Mesothelial cell of epicardium (in vitro differentiated cells): ENCODE data around the gene EPM2A. TPM values are rescaled to one million over a fixed set of nuclear protein-coding genes. Genes with fewer than 3 reads are reported as not detected.

Experiments
- DNase-seq, 2 experiments: peaks; one replicate each; pipeline ENCODE4 v3.0.0; 2021; ENCODE audit warnings: low spot score in 2 of 2; ENCODE audit not compliant: unreplicated experiment in 2 of 2
- H3K27ac Mint-ChIP-seq: 2 replicates; pipeline ENCODE4 v1.8.0; 2021; ENCODE audit warnings: mixed read lengths
- H3K27me3 Mint-ChIP-seq: 2 replicates; pipeline ENCODE4 v1.8.0; 2021; ENCODE audit warnings: low read depth, mixed read lengths
- H3K36me3 Mint-ChIP-seq: 2 replicates; pipeline ENCODE4 v1.8.0; 2021; ENCODE audit warnings: mixed read lengths
- H3K4me1 Mint-ChIP-seq: 2 replicates; pipeline ENCODE4 v1.8.0; 2021; ENCODE audit warnings: mixed read lengths
- H3K4me3 Mint-ChIP-seq: 2 replicates; pipeline ENCODE4 v1.8.0; 2021; ENCODE audit warnings: mild to moderate bottlenecking, moderate library complexity, mixed read lengths
- H3K9me3 Mint-ChIP-seq: 2 replicates; pipeline ENCODE4 v1.8.0; 2021; ENCODE audit warnings: mixed read lengths
- total RNA-seq: library from RNA; stranded (reverse); gene quantifications from 3 replicates; pipeline ENCODE4 v1.2.1, GENCODE V29; 2021
- TF ChIP-seq, protein P1 (sequence below): fragments of 200-600 bp; sonication (generic); IDR thresholded peaks from one replicate; pipeline ENCODE4 v1.5.0; 2021; ENCODE audit warnings: antibody characterized with exemption; ENCODE audit not compliant: unreplicated experiment

EPM2A gene
- total RNA-seq, 1 donor from 2014 or later = 9.5 TPM

DNA sequence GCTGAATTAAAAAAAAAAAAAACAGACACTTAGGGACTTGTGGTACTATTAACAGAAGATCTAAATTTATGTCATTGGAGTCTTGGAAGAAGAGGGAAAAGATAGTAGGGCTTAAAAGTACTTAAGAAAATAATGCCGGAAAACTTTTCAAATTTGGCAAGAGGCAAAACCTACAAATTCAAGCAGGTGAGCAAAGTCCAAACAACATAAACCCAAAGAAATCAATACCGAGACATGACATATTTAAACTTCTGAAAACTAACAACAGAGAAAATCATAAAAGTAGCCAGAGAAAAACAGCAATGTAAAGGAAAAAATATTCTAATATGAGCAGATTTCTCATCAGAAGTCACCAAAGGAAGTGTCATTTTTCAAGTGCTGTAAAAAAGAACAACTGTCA, 44.4 kb downstream of the EPM2A start:
- Mint-ChIP-seq H3K4me1 (peaks cover 13% of the 10 kb centered on the region), H3K9me3 (peaks cover 20% of the 10 kb centered on the region), H3K27ac (no peak overlapping the region), H3K27me3 (no peaks in the 10 kb centered on the region), H3K4me3 (no peak overlapping the region), H3K36me3 (peaks cover 4% of the 10 kb centered on the region)
- TF ChIP-seq, protein P1, sequence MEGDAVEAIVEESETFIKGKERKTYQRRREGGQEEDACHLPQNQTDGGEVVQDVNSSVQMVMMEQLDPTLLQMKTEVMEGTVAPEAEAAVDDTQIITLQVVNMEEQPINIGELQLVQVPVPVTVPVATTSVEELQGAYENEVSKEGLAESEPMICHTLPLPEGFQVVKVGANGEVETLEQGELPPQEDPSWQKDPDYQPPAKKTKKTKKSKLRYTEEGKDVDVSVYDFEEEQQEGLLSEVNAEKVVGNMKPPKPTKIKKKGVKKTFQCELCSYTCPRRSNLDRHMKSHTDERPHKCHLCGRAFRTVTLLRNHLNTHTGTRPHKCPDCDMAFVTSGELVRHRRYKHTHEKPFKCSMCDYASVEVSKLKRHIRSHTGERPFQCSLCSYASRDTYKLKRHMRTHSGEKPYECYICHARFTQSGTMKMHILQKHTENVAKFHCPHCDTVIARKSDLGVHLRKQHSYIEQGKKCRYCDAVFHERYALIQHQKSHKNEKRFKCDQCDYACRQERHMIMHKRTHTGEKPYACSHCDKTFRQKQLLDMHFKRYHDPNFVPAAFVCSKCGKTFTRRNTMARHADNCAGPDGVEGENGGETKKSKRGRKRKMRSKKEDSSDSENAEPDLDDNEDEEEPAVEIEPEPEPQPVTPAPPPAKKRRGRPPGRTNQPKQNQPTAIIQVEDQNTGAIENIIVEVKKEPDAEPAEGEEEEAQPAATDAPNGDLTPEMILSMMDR = no peak
- DNase-seq = no peak

DNA sequence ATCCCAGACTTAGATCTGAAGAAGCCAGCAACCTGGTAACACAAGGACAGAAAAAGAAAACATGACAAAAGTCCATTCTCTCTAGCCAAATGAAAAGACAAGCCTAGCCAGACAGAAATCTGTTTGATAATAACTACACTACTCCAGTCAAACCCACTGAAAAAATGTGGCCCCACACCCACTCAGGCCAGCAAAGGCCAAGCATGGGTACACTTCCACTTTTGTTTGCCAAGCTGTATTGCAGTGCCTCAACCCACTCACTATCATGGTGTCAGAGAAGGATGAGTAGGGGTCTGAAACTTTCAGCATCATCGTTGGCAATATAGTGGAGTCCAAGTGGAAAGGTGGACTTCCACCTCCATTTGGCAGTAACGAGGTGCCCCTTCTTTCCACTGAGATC, 45.8 kb downstream of the EPM2A start:
- Mint-ChIP-seq H3K4me3 (no peak overlapping the region), H3K36me3 (peaks cover 8% of the 10 kb centered on the region), H3K4me1 (peaks cover 13% of the 10 kb centered on the region), H3K27ac (no peak overlapping the region), H3K27me3 (no peaks in the 10 kb centered on the region), H3K9me3 (peaks cover 20% of the 10 kb centered on the region)
- TF ChIP-seq, protein P1 = no peak
- no peak for DNase-seq

DNA sequence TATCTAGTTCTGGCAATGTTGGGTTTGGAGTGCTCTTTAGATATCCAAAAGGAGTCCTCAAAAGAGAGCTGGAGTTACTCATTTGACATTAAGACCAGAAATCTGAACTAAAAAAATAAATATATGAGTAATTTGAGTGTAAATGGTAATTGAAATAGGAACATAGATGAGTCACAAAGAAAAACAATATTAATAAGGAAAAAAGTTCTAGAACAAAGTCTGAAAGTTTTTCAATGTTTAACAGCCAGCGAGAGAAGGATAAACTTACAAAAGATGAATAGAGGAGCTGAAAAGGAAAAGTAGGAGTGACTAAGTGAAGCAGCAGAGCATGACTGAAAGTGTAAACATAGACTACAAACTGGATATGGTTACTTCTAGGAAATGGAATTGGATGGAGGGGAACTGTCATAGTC, 46.8 kb downstream of the EPM2A start:
- peaks cover 20% of the 10 kb centered on the region for H3K9me3 Mint-ChIP-seq

DNA sequence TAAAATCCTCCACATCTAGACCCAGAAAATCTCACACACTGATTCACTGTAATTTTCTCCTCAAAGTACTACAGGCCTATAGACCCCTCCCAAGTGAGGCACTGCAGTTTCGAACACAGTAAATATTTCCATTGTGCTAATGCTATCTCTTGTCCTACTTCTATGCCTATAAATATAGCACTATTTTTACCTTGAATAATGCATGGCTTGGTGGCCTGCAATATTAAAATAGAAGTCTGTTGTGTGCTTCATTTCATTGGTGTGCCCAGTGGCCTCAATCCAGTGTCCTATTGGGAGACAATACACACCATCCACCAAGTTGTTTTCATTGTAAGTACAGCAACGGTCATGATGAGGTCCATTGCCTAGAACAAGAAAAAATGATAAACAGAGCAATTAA, 49.4 kb downstream of the EPM2A start:
- TF ChIP-seq, protein P1 = no peak
- Mint-ChIP-seq H3K4me1 (peaks cover 13% of the 10 kb centered on the region), H3K36me3 (peaks cover 18% of the 10 kb centered on the region), H3K27ac (no peak overlapping the region), H3K9me3 (peaks cover 14% of the 10 kb centered on the region), H3K4me3 (no peak overlapping the region), H3K27me3 (no peaks in the 10 kb centered on the region)
- DNase-seq = no peak

More for the DNA sequence above, 46.8 kb downstream of the EPM2A start:
- Mint-ChIP-seq H3K27me3 (no peaks in the 10 kb centered on the region), H3K27ac (no peak overlapping the region), H3K4me3 (no peak overlapping the region), H3K4me1 (peaks cover 13% of the 10 kb centered on the region), H3K36me3 (peaks cover 12% of the 10 kb centered on the region)
- TF ChIP-seq, protein P1 = no peak
- no peak for DNase-seq

DNA sequence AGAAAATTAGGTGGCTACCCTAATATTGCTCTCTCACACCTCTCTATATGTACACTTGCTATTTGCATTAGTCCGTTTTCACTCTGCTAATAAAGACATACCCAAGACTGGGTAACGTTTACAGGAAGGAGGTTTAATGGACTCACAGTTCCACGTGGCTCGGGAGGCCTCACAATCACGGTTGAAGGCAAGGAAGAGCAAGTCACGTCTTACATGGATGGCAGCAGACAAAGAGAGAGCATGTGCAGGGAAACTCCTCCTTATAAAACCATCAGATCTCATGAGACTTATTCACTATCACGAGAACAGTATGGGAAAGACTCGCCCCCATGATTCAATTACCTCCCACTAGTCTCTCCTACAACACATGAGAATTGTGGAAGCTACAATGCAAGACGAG, 53.4 kb downstream of the EPM2A start:
- no peaks in the 10 kb centered on the region for H3K27me3 Mint-ChIP-seq
- H3K4me3 Mint-ChIP-seq = no peak overlapping the region
- no peak overlapping the region for H3K27ac Mint-ChIP-seq
- TF ChIP-seq, protein P1 = no peak
- peaks cover 35% of the 10 kb centered on the region for H3K9me3 Mint-ChIP-seq
- H3K36me3 Mint-ChIP-seq = peaks cover 36% of the 10 kb centered on the region
- no peaks in the 10 kb centered on the region for H3K4me1 Mint-ChIP-seq
- DNase-seq = no peak

DNA sequence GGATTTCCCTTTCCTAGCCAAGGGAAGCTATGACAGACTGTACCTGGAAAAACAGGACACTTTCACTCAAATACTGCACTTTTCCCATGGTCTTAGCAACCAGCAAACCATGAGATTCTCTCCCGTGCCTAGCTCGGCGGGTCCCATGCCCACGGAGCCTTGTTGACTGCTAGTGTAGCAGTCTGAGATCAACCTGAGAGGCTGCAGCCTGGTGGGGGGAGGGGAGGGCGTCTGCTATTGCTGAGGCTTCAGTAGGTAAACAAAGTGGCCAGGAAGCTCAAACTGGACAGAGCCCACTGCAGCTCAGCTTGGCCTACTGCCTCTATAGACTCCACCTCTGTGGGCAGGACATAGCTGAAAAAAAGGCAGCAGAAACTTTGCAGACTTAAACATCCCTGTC, 61.8 kb downstream of the EPM2A start:
- no peak overlapping the region for H3K27ac Mint-ChIP-seq
- DNase-seq = no peak
- peaks cover 35% of the 10 kb centered on the region for H3K9me3 Mint-ChIP-seq
- no peak overlapping the region for H3K4me3 Mint-ChIP-seq
- no peaks in the 10 kb centered on the region for H3K27me3 Mint-ChIP-seq
- H3K4me1 Mint-ChIP-seq = peaks cover 3% of the 10 kb centered on the region
- H3K36me3 Mint-ChIP-seq = peaks cover 27% of the 10 kb centered on the region
- TF ChIP-seq, protein P1 = no peak
